COLO668 (cell line): ENCODE data around the gene GPC3.

Experiments
- DNase-seq: peaks from one replicate; lab custom pipeline; 2025; ENCODE audit not compliant: unreplicated experiment; lab: John Stamatoyannopoulos, UW

GPC3 gene

DNA sequence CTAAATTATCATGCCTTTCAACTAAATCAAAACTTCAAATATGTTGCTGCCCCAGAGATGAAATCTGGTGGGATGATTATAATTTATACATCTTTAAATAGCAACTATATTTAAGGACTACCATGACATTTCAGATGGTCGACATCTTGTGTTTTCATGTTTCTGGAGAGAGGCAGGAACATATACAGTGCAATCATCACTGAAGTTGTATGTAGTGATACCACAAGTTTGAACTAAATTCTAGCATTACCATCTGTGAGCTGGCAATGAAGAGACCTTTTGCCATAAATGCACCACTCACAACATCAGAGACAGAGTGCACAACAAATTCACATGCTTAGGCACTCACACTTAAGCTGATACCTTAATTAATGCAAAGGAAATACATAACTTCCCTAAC is 373.7 kb downstream of the GPC3 start:
- DNase-seq = no peak

DNA sequence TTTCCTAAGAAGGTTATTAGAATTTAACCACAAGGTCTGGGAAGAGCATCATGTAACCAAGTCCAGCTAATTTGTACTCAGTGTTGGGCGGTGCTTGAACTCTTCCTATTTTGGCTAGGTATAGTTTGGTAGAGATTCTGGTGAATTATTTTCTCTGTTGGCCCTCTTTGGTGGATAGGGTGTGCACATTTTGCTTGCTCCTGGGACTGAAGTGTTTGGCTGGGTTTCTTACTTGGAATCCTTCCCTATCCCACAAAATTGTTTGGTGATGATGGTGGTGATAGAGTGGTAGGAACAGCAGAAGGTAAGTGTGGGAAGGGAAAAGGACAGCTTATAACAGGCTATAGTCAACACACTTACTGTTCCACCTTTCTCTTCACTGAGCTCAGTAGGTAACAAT is 375.3 kb downstream of the GPC3 start:
- no peak for DNase-seq

DNA sequence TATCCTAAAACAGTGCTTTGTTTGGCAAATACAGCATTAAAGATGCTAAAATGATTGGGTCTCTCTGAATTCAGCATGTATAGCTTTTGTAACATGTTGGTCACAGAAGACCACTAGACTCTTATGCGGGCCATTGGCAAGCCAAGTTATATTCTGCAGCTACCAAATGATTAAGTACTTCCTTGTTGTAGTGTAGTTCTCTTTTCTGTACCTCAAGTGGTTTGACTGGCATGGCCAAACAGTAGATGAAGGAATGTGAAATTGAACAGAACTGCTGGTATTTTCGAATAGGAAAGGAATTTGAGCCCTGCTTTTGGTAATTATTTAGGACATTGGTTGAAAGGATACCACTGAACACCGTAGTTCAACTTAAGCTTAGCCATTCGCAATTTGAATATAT is 376.2 kb downstream of the GPC3 start:
- DNase-seq = no peak

DNA sequence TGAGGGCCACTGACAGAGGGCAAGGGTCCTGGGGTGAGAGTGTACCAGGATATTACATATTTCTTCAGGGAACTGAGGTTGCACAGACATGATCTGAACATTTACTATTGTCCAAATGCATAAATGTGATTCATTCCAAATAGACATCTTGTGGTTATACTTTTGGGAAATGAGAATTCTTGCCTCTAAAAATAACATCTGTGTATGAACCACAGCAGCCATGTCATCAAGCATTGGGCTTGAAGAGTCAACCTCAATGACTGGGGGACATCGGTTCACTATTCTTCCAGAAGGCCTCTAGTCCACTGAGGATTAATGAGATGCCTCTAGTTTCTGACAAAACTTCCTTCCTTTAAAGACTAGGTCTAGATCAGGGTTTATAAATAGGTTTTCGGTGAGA is 377.0 kb downstream of the GPC3 start:
- DNase-seq = no peak

DNA sequence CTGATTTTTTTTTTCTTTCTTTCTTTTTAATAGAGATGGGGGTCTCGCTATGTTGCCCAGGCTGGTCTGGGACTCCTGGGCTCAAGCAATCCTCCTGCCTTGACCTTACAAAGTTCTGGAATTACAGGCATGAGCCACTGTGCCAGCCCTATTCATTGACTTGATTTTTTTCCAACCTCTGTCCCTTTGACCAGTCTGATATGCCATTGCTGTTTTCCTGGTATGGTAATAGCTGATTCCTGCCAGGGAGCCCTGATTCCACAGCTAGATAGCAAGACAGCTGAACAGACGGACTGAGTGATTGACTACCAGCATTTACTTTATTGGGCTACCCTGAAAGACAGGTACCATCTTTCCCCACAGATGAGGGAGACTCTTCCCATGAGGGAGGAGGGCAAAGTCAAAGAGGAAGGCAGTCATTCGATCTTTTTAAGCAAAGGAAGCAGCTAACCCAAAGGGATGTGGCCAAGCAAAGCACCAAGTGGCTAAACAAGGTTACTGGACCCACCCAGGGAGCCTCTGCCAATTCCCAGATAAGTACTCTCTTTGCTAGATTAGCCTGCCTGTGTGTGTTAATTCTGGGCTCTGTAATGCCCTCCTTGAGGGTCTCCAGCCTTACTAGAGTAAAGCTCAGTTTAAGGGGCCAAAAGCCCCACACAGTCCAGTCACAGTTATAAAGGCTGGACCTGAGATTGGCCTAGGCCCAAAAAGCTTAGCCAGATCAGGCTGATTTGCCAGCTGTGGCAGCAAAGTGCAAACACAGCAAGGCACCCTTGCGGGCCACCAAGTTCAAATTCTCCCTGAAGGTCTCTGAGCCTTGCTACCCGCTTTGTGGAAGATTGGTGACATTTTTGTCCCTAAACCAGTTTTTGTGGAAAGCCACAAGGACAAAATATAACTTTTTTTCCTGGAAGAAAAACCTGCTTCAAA is 377.7 kb downstream of the GPC3 start:
- no peak for DNase-seq

DNA sequence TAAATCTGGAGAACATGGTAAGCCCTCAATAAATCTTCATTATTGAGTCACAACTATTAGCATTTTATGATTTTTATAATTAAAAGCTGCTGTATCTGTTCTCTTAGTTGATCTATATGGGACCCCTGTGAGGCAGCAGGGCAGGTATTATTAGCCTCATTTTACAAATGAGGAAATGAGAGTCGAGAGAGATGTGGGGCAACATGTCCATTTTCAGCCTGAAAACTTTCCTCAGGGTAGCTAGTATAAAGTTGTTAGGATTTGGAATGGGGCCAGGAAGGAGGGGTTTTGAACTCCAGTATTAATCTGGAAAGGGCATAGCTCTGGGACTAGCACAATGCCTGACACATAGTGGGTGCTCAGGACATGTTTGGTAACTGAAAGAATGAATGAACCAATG is 378.4 kb downstream of the GPC3 start:
- no peak for DNase-seq

DNA sequence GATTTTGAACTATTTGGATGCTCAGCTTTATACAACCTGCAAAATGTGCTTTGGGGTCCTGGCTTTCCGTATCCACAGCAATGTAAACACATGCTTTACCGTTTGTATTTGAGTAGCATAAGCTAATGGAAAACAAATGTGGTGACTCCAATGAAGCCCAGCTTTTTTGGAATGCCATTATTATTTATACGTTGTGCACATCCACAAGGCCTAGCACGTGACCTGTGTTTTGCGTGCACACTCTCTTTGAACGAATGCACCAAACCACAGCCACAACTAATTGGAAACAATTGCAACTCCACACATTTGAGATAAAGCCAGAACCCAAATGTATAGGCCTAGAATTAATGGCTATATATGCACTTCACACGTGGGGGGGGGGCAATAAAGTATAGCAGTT is 380.6 kb downstream of the GPC3 start:
- DNase-seq = no peak

DNA sequence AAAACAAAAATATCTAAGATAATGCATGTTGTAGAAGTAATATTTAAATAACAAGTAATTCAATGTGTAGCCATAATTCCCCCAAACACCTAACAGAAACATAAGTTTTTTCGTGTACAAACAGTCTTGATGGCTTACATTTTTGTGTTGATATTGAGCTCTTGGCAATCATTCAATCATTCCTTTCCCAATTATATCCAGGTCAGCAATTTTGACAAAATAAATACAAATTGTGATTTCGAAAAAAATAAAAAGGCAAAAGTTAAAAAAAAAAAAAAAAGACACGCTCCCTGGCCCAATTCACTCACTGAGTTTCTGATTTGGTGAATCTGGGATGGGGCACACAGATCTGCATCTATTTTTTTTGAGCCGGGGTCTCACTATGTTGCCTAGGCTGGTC is 382.5 kb downstream of the GPC3 start:
- DNase-seq = no peak

DNA sequence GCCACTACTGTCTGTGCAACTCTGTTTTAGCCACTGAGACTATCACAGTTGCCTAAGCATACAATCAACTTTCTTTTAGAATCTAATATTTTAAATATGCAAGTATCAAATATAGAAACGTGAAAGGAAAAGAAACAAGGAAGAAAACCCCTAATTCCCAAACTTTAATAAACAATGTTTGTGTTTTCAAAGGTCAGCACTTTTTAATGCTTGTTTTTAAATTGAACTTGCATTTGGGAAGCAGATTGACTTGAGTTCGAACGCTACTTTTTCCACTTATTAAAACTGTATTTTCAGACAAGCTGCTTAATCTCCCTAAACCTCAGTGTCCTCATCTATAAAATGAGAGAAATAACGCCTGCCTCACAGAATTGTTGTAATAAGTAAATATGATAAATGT is 384.3 kb downstream of the GPC3 start:
- no peak for DNase-seq

DNA sequence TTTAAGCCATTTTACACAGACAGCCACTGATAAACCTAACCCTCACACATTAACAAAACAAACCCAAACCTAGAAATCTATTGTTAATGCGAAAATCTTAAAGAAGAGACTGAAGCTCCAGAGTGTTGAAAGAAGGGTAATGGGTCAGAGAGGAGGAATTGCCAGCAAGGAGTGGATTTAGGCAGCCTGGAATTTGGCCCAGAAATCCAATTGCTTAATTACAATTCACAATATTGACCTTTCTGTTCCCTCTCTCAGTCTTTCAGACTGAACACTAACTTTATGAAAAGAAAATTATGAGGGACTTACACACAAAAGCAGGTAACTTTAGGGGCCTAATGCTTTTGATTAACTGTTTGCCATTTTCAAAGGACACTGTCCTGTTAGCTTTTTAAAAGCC is 384.9 kb downstream of the GPC3 start:
- DNase-seq = no peak

DNA sequence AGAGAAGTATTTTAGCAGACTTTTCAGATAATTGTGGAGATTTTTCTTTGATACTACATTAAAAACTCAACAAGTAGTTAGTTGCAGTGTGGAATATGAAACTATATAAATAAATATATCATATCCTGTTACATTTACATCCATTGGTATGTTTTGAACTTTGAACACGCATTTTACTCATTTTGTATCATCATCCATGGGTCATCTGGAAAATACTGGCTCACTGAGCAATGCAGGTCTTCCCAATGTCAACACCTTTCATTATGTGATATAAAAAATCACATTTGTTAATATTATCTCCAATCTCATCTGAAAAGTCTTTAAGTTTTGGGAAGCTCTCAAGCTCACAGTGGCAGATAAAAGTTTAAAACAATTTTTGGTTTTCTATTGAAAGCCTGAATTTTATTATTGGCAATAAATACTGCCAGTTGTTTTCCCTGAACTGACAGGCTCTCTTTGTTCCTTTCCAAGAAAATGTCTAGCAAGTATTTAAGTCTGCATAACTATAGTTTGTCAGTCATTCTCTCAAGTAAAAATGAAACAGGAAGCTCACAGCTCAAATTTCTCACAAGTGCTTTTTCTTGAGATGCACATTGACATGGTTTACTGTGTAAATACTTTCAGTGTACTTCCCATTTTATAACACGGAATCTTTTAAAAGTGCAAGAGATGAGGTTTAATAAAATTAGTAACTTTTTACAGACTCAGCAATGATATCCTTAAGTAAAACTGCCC is 386.6 kb downstream of the GPC3 start:
- no peak for DNase-seq

DNA sequence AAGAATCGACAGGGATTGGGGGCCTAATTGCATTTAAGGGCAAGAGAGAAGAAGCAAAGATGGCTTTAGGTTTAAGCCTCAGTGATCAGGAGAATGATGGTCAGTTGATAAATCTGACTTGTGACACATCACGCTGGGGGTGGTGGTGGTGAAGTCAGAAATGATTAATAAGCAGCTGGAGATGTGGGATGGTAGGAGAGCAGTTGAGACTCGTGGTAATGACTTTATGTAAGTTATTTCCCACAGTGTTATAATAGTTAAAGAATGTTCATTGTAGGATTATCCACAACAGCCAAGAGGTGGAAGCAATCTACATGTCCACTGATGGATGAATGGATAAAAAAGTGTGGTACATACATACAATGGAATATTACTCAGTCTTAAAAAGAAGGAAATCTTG is 391.2 kb downstream of the GPC3 start:
- DNase-seq = no peak

DNA sequence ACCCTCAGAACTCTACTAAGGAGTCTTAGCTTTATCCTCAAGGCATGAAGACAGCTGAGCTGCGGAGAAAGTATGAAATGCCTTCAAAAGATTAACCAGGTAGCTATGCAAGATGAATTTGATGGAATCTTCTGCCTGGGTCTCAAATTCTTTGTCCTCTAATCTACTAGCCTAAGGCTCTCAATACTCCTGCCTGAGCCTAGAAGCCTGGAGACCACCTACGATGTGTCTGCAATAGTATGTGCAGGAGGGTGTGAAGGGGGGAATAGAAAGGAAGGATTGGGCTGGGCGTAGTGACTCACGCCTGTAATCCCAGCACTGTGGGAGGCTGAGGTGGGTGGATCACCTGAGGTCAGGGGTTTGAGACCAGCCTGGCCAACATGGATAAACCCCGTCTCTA is 391.9 kb downstream of the GPC3 start:
- DNase-seq = no peak

DNA sequence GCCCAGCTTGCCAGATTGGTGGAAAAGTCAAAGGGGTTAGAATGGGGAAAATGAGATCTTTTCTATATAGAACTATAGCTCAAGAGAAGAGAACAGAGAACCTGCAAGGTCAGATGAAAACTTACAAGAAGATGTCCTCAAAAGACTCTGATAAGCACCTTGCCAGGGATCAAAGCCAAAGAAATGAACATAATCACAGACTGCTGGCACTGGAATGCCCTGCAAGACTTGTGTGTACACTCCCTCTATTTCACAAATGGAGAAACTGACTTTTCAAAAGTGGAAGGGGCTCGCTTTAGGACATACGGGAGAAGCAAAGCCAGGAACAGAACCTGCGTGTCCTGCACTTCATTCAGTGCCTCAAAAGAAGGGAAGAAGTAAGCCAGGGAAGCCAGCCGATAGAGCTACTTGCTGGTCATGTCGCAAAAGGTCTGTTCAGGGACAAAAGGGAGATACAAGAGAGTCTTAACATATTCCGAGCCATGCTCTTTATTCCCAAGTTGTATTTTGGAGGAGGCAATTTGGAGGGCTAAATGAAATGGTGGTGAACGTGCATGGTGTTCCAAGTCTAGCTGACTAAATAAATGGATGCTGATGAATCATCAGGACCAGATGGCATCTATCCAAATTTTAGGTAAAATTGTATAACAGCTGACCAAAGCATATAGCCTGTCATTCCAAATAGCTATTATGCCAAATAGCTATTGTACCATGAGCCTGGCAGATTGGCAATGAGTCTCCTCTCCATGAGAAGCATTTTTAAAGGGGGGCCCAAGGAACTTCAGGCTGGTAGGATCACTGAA is 394.5 kb downstream of the GPC3 start:
- no peak for DNase-seq

DNA sequence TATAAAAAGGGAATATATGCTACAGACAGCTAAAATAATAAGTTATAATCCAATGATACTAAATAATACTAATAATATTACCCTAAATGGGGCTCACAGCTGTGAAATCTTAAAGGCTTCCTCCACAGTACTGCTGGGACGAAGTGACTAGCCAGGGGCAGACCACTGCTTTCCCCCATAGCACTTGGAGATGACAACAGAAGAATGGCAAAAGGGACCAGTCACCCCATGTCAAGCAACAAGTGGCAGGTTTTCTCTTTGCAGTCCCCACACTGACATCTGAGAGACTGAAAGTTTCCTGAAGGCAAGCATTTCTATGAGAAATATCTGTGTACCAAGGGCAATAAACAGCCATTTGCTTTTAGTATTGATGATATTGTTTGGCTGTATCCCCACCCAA is 396.6 kb downstream of the GPC3 start:
- no peak for DNase-seq

DNA sequence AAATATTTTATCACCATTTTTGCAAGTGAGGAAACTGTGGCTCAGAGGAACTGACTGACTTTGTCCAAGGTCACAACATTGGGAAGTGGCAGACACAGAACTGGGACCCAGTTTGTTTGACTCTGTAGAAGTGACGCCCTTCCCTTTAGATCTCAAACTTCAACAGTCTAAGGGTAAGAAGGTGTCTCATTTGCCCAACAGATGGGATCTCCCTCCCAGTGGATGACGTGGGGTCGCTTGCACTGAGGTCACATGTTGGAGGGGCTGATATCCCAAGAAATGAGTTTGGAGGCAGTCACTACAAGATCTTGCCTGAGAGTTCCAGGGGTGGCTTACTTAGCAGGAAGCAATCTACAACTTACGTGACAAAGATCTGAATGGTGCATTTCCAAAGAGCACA is 397.6 kb downstream of the GPC3 start:
- no peak for DNase-seq

DNA sequence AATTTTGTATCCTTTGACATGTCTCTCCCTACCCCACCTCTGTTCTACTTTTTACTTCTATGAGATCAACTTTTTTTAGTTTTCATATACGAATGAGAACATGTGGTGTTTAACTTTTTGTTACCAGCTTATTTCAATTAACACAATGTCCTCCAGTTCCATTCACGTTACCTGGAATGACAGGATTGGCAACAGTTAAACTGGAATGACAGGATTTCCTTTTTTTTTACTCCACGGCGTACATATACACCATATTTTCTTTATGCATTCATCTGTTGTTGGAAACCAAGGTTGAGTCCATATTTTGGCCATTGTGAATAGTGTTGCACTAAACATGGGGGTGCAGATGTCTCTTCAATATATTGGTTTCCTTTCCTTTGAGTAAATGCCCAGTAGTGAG is 398.3 kb downstream of the GPC3 start:
- no peak for DNase-seq

DNA sequence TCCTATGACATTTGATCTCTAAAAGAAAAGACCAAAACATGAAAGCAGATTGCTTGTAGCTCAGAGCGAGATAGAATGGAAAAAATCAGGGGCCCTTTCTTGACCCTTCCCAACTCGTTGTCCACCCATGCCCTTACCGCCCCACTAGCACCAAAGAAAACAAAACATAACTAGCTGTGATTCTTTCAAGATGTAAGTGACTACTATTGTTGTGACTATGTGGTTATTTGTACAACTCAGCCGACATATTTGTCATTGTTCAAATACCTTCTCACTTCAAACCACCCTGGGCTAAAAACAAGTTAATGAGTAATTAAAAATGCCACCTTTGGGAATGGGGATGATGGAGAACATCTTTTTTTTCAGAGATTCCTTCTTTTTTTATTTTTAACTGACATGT is 399.0 kb downstream of the GPC3 start:
- no peak for DNase-seq

DNA sequence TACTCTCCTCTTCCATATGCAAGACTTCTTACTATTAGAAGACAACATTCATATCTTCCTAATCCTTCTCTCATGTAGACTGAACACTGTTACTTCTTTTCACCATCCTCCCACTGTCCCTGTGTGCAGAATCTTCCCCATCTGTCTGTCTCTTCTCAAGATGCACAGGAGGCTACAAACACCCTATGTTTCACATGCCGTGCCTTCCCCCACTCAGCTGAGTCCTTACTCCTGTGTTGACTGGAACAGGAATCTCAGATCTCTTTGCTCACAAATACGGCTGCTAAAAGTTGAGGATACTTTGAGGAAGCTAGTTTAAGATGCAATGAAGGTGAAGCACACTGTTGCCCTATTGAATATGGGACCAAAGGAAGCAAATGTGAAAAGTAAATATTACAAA is 401.6 kb downstream of the GPC3 start:
- no peak for DNase-seq

DNA sequence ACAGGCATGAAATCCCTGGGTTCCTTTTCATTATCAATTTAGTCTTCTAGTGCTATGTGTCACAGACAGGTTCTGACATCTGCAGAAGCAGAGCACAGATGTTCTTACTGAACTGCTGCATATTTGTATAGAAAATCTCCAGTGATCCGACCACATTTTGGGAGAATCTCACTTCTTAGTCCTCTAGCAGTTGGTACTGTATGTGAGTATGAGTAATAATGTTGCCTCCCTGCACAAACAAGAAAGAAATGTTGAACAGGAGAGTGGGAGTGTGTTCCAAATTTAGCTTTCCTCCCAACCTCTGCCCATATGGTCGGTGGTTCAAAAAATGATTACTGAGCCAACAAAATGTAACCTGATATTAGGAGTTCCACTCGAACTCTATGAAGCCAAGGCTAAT is 404.8 kb downstream of the GPC3 start:
- DNase-seq = no peak

DNA sequence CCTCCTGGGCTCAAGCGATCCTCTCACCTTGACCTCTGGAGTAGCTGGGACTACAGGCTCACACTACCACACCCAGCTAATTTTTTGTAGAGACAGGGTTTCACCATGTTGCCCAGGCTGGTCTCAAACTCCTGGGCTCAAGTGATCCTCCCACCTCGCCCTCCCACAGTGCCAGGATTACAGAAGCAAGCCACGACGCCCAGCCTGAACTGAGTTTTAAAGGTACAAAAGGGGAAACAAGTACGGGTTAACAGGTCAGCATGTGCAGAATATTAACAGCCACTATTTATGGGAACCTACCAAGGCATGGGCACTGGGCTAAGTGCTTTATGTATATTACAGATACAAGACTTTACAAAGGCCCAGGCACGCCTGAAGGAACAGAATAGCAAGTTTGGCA is 405.8 kb downstream of the GPC3 start:
- DNase-seq = no peak

DNA sequence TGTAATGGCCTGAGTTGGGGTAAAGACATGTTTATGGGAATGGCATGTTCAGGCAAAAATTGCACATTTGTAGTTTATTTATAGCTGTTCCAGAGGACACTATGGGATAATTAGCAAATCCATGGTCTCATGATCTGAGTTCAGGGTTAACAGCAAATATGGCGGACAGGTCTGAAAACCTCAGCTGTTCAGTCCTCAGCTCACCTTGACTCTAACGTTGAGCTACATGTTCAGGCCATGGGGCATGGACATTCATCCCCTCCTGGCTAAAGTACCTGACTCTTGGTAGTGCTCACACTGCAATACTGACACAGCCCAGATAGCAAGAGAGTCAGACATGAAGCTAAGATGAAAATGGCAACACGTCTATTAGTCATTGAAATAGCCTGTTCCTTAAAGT is 408.5 kb downstream of the GPC3 start:
- DNase-seq = no peak
